IPS-NIHi7 (cell line): ENCODE measurements around the gene DNM3.

Source experiments
- DNase-seq: peaks from one replicate; pipeline ENCODE4 v3.0.0; 2012; ENCODE audit warnings: mixed read lengths; ENCODE audit errors: extremely low spot score

Gene DNM3

DNA sequence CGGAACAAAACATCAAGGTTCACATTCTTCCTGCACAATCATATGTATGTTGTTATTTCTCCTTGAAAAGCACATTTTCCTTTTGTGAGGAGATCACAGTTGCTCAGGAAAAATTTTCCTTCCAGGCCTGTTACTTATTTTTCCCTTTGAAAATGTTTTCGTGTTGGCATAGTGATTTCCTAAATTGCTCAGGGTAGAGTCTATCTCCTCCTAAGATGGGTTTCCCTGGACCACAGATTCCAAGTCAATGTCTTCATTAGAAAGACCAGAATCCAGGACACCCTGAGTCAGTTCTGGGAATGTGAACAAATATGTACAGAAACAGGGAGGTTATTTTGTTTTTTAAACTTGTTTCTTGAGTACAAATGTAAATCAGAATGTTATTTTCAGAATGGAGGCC lies 484.8 kb downstream of the DNM3 start:
- DNase-seq: no peak

DNA sequence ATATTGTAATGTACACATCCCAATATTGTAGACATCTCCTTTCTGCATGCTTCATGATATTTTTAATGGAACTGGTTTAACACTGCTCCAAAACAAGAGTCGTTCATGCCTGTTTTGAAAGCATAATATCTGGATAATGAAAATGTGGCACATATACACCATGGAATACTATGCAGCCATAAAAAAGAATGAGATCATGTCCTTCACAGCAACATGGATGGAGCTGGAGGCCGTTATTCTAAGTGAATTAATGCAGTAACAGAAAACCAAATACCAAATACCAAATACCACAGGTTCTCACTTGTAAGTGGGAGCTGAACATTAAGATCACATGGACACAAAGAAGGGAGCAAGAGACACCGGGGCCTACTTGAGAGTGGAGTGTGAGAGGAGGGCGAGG lies 487.0 kb downstream of the DNM3 start:
- DNase-seq: no peak

DNA sequence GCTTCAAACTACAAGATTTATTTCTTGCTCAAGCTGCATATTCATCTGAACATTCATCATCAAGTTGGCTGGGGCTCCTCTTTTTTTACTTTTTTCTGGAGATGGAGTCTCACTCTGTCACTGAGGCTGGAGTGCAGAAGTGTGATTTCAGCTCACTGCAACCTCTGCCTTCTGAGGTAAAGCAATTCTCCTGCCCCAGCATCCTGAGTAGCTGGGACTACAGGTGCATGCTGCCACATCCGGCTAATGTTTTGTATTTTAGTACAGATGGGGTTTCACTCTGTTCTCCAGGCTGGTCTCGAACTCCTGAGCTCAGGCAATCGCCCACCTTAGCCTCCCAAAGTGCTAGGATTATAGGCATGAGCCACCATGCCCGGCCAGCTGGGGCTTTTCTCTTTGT lies 490.9 kb downstream of the DNM3 start:
- DNase-seq: no peak

DNA sequence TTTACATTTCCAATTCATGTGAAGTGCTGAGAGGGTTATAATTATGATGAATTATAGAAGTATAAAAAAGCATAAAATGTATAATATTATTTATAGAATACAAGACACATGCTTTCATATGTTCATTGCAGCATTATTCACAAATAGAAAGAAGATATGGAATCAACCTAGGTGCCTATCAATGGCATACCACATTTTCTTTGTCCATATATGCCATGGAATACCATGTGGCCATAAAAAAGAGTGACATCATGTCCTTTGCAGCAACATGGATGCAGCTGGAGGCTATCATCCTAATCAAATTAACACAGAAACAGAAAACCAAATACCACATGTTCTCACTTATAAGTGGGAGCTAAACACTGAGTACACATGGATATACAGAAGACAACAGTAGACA lies 494.1 kb downstream of the DNM3 start:
- DNase-seq: no peak

DNA sequence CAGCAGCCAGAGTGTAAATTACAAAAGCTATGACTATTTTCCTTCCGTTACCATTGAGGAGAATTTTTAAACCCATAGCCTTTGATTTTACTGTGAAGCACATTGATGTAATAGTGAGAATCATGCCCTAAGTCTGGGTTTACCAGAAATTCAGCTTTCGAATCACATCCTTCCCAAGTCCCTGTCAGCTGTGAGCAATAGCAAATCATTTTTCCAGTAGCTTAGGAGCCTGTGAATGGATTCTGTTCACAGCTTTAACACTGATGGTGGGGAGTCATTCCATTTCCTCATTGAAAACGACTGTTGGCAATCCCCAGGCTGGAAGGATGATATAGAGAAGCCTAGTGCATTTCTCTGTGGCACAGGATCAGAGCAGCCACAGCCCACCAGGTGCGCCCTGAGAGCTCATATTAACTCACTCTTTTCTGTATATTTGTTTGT lies 497.0 kb downstream of the DNM3 start:
- DNase-seq: no peak

DNA sequence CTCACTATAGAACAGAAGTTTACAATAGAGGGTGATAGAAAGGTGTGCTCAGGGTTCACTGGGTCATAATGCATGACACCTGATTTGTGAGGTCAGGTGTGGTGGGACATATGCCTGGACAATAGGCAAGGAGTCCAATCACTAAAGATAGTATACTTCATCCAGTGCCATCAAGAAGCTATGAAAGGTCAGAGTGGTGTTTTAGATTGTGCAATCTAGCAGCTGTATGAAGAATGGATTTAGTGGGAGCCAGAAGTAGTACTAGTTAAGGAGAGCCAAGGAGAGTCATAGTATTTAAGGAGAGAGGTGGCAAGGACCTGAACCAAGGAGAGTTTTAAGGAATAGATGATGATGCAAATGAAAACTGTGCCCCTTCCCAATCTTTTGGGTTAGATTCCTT lies 498.5 kb downstream of the DNM3 start:
- no peak for DNase-seq

DNA sequence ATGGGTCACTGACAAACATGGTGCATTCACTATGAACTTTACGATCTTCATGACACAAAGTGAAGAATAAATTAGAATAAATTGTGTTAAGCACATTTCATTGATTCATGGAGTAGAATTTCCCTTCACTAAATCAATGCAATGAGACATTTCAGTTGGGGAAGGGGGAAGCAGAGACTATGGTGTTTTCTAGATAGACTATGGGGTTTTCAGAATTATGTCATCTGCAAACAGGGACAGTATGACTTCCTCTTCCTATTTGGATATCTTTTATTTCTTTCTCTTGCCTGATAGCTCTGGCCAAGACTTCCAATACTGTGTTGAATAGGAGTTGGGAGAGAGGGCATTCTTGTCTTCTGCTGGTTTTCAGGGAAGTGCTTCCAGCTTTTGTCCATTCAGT lies 499.2 kb downstream of the DNM3 start:
- DNase-seq: no peak

DNA sequence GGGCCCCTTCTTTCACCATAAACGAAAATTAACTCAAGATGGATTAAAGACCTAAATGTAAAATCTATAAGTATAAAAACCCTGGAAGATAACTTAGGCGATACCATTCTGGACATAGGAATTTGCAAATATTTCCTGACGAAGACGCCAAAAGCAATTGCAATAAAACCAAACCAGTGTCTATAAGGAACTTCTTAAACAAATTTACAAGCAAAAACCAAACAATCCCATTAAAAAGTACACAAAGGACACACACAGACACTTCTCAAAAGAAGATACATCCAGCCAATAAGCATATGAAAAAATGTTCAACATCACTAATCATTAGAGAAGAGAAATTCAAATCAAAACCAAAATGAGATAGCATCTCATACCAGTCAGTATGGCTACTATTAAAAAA lies 500.4 kb downstream of the DNM3 start:
- no peak for DNase-seq

DNA sequence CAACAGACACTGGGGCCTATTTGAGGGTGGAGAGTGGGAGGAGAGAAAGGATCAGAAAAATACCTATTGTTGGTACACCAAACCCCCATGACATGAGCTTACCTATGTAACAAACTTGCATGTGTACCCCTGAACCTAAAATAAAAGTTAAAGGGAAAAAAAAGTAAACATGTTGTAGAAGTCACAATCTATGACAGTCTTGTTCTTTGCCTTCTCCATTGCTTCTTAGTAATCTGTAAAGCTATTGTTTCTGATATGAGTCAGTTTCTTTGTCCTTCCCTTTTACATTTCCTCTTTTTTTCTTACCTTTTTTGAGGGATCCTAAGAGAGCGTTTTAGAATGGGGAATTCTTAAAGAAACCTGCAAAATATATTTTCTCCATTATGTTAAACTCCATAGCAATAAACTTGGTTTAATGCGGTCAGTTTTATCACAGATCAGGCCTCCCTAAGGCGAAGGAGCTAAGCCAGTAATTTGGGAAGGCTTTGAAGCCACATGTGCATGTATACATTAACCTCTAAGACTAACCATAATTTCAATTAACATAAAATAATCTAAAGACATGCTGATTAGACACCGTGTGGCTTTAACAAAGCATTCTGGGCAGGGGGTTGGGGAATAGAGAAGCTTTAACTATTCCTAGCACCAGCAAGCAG lies 501.4 kb downstream of the DNM3 start:
- DNase-seq: no peak

DNA sequence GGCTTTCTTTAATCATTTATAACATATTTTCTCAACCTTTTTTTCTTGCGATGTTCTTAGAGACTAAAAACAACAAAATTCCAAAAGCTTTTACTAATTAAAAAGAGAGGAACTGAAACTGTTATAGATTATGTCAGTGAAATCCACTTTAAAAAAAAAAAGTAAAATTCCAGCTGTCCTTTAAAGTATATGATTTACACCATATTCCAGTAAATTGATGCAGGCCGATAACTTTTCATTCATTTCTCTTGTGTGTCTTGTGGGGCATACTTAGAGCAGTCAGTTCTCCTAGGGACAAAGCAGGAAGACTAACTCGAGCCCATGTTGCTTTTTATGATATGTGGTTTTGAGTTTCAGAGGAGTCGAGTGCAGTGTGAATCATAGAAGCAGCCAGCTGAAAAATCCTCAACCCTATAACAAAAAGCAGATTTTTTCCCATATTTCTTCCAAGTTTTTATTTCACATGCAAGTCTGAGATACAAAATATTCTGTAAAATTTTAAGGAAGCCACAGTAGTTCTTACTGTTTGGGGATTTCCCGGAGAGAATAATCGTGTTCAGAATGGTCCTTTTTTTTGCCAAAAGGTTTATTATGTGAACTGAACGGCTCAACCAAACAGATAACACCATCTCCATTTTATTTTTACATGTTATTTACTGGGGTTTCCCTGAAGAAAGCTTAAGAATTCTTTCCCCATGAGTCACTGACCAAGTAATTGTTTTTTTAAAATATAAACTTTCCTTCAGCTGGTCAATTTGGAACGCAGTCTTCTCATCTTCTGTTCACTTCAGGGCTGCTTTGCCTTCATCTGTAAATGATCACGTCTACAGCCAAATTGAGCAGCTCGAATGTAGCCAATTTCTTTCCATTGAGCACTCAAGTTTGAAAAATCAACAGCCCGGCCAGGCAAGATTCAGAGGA lies 502.2 kb downstream of the DNM3 start:
- no peak for DNase-seq

DNA sequence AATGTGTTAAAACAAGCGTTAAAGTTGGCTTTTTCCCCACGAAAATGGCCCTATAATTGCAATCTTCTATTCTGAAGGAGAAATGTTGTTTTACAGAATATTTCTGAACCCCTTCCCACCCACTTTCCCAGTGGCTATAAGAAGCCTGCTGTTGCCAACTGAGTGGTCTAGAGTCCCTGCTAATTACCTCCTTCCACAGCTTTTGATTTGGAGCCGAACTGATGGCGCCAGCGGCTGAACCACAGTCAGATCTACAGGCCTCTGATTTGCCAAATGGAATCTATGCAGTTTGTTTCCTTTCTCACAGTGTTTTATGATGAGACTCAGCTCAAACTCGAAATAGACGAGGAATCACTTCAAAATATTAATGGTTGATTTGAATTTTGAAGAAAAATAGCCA lies 503.1 kb downstream of the DNM3 start:
- DNase-seq: no peak

DNA sequence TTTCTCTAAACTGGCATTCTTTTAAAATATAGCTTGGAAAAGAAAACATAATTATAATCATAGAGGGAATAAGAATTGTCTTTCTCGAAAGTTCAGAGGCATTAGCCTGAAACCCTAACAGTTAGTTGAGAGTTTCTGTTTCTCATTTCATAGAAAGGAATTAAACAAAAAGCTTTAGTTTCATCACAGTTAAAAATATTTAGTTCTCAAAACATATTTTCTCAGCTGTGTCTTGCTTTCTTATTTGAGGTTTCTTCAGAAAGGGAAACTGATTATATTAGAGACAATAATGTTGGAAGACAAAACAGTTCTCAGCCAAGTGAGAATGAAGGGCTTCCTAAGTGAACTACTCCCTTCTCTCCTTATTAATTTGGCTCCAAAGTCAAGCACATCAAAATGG lies 503.8 kb downstream of the DNM3 start:
- no peak for DNase-seq

DNA sequence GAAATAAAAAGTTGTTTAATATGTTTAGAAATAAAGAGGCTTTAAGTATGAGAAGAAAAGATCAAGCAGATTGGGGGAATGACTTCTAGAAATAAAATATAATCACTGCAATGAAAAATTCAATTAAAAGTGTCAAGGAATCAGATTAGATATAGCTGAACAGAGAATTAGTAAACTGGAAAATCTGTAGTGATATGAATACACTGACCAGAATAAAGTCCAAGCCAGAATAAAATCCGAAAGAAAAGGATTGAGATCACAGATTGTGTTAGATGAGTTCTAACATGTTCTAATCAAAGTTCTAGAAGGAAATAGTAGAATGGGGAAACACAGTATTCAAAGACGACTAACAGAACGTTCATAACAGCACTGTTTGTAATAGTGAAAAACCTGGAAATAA lies 506.1 kb downstream of the DNM3 start:
- DNase-seq: no peak

DNA sequence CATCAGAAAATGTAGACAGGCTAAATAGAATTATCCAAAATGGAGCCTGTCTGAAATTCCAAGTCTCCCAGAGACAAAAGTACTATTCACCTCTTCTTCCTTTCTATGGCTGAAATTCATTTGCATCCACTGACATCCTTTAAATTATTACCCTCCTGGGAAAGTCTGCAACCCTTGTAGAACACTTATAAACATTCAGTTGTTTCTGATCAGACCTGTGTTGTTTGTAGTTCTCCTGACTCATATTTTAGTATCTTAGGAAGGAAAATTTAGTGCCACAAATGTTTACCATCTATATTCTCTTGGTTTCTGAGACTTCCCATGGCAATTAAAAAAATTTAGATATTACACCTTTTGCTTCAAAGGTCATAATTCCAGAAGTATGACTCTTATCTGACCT lies 509.6 kb downstream of the DNM3 start:
- DNase-seq: no peak

DNA sequence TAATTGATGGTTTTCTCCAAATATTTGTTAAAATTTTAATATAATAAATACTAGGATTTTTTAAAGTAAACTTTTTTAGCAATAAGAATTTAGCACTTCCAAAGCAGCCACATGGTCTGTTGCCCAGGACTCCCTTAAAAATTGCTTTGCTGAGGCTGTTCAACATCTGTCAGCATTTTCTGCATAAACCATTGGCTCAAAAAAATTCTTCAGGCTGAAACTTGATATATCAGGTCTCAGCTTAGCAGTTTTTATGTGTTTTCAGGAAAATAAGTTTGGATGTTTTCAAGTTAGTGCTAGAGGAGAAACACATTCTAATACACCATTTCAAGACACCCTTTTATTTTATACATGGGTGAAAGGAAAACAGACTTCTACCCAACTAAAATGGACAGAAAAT lies 510.0 kb downstream of the DNM3 start:
- DNase-seq: no peak

DNA sequence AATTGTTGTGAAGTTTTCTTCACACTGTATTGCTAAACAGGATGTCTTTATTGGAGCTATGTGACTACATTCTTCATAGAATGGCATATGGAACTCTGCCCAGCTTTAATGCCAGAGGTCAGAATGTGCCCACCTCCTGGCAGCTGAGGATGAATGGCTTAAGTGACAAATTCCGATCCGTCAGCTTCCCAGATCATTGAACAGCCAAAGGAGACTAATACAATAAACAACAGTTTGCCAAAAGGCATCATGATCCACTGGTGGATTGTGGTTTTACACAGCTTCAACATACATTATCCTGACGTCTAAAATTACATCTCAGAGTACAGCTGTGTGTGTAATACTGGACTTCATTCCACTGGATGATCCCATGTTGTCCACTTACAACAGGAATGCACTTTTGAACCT lies 510.5 kb downstream of the DNM3 start:
- DNase-seq: no peak

DNA sequence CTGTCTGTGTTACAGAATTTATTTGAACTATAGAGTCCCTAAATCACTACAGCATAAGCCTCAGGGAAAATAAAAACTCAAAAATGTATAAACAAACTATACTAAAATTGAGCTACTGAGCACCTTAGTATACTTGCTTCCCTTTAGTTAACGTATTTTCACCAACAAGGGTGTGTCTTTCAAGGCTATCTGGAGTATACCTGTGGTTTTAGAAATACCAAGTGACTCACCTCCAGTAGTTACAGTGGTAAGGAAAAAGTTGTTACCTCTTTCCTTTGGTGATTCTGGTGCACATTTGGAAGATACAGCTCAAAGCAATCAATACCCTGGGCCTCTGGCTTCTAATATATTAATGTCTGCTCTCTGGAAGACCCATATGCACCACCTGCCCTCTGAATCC lies 511.1 kb downstream of the DNM3 start:
- DNase-seq: no peak

DNA sequence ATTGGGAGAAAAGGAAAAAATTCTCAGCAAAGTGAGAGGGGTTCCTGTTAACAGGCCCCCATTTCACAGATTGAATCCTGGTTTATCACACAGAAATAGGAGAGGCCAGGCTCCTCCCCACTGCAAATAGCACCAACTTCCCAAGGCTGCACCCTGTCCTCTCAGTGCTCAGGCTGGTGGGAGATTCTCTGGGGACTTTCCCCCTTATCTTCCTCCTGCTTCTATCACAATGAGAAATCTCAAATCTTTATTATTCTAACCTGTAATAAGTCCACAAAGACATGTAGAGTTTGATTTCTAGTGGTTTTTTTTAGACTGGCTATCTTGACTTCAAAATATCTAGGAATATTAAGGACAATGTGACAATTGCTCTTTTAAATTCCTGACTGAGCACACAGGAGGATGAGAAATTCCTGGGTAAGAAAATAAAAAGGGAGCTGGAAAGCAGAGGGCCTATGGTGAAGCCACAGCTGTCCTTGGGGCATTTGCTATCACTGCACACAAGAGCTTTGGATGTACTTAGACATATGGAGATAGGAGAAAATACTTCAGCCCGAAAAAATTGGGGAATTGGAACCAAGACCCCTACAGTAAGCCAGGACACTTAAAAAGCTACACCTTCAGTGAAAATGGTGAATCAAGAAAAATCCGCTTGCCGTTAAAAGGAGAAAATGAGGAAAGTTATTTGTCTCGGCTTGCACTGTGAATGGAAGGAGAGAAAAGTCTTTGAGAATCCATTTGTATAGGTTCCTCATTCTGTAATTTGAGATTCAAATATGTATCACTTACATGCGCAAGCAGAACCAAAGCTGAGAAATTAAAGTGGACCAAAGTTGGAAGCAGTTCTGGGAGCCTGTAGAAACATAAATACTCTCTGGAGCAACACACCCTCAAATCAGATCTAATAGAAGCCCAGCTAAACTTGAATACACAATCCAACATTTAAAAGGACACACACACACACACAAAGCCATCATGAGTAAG lies 513.3 kb downstream of the DNM3 start:
- no peak for DNase-seq

DNA sequence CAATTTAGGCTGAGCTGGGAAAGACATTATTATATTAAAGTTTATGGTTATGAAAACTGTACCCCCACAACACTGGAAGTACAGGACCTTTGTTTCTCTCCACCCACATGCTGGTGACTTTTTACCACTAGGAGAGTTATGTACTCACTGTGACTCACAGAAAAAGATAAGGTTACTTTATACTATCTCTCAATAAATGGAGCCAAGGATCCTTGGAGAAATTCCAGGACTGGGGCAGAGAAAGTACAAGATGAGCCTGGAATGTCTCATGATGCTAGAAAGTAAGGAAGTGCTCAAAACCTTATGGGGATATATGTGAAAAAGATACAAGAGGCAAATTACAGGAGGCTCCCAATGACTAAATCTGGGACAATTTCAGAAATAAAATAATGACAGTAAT lies 515.3 kb downstream of the DNM3 start:
- no peak for DNase-seq

DNA sequence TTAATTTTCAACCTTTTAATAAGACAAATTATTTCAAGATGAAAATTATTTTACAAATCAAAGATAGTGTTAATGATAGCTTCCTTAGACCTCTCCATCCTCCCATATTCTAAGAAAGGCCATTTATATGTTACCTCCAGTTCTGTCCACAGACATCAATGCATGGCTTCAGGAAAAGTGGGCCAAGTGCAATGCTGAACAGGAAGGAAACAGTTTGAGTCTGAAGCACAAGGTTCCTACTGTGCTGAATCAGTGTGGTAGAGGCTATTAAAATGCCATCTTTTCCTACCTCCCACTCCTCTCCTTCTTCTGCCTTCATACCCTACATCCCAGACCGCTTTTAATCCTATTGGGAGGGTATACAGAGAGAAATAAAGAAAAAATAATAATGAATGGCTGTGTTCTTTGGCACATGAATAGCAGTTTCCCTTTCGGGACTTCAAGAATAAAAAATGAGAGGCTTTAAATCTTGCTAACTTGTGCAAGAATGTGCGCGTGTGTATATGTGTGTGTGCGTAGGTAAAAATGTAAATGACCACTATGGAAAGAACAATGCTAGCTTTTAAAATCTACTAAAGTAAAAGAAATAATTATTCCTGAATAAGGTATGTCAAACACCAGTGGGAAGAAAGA lies 516.6 kb downstream of the DNM3 start:
- DNase-seq: no peak

DNA sequence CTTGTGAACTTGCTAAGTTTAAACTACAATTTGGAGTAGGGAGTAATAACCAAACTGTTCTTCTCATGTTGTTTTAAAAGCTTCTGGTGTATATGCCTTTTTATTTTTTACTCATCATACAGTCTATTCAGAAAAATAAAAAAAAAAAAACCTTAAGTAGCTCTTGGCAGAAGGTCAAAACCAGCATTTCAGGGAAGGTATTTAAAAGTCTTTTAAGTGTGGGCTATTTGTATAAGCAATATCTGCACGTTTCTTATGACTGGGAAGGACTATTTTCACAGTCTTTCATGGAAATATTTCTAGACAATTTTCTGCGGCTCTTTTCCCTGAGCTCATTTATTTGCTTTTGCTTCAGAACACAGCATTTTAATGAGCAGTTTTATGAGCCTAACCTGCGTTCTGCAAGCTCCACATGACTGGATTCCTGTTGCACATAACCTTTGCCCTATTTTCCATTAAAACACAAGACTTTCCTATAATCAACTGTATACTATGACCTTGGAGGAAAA lies 518.2 kb downstream of the DNM3 start:
- DNase-seq: no peak
